ENCODE measurements around the gene RHEX.

RHEX gene

DNA sequence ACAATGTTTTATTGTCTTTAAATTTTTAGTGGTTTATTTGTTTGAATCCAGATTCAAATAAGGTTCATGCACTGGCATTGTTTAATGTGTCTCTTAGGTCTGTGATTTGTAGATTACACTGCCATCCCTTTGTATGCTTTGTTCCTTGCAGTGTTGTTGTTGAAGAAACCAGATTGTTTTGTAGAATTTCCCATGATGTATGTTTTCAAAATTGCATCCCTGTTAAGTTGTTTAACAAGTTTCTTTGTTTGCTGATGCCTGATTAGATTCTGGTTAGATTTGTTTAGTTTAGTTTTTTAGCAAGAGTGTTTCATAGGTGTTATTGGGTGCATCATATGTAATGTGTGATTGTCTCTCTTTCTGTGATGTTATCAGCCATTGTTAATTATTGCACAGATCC lies 69.7 kb downstream of the RHEX start:
- Histone ChIP-seq H3K4me1 (ENCODE audit: control insufficient read depth, insufficient read depth, low read length) (no peaks in the 10 kb centered on the region), H3K27ac (ENCODE audit: low read depth, low read length) (no peak overlapping the region), H3K4me3 (ENCODE audit: low read depth, low read length) (no peak overlapping the region), H3K9ac (ENCODE audit: low read depth, low read length) (no peak overlapping the region), H3K27me3 (ENCODE audit: control insufficient read depth, insufficient read depth, low read length) (peaks cover 7% of the 10 kb centered on the region; the same call in 1 of the 2 replicates), H3K9me3 (ENCODE audit: control insufficient read depth, insufficient read depth, low read length) (peaks cover 7% of the 10 kb centered on the region), H3K36me3 (ENCODE audit: control insufficient read depth, insufficient read depth, low read length) (no peaks in the 10 kb centered on the region)

DNA sequence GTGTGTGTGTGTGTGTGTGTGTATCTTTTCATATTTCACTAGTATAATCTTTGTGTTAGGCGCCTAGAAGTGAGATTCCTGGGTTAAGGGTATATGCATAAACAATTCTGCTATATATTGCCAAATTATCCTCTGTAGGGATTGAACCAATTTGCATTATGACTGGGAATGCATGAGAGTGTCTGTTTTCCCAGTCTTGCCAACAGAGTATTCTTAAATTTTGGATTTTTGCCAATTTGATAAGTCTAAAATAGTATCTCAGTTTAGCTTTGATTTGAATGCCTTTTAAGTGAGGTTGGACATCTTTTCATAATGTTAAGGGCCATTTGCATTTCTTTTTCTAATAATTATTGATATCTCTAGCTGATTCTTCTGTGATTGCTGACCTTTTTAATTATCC lies 72.4 kb downstream of the RHEX start:
- Histone ChIP-seq H3K9me3 (ENCODE audit: control insufficient read depth, insufficient read depth, low read length) (peaks cover 5% of the 10 kb centered on the region), H3K36me3 (ENCODE audit: control insufficient read depth, insufficient read depth, low read length) (no peaks in the 10 kb centered on the region), H3K4me1 (ENCODE audit: control insufficient read depth, insufficient read depth, low read length) (no peaks in the 10 kb centered on the region), H3K27me3 (ENCODE audit: control insufficient read depth, insufficient read depth, low read length) (no peaks in the 10 kb centered on the region), H3K27ac (ENCODE audit: low read depth, low read length) (no peak overlapping the region), H3K9ac (ENCODE audit: low read depth, low read length) (no peak overlapping the region), H3K4me3 (ENCODE audit: low read depth, low read length) (no peak overlapping the region)

DNA sequence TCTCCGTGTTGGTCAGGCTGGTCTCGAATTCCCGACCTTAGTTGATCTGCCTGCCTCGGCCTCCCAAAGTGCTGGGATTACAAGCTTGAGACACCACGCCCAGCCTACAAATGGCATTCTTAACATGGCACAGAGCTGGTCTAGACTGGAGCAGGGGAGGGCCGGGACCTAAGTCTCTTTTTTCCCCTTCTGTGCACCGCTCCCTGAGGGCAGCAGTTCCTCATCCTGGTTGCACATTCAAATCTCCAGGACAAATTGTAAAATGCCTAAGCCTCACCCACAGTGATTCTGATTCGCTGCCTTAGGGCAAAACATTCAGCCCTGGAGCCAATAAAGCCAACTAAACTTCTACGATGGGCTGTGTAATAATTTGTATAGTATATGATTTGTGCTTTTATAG lies 74.4 kb downstream of the RHEX start:
- Histone ChIP-seq H3K9me3 (ENCODE audit: control insufficient read depth, insufficient read depth, low read length) (no peaks in the 10 kb centered on the region), H3K9ac (ENCODE audit: low read depth, low read length) (no peak overlapping the region), H3K4me1 (ENCODE audit: control insufficient read depth, insufficient read depth, low read length) (no peaks in the 10 kb centered on the region), H3K27ac (ENCODE audit: low read depth, low read length) (no peak overlapping the region), H3K27me3 (ENCODE audit: control insufficient read depth, insufficient read depth, low read length) (no peaks in the 10 kb centered on the region), H3K36me3 (ENCODE audit: control insufficient read depth, insufficient read depth, low read length) (no peaks in the 10 kb centered on the region), H3K4me3 (ENCODE audit: low read depth, low read length) (no peak overlapping the region)

GRCh38 chr1:206128196-206128595 lies 75.2 kb downstream of the RHEX start:
- H3K36me3 ChIP-seq (ENCODE audit: control insufficient read depth, insufficient read depth, low read length): no peaks in the 10 kb centered on the region
- H3K27ac ChIP-seq (ENCODE audit: low read depth, low read length): no peak overlapping the region
- no peaks in the 10 kb centered on the region for H3K27me3 ChIP-seq (ENCODE audit: control insufficient read depth, insufficient read depth, low read length)
- H3K9ac ChIP-seq (ENCODE audit: low read depth, low read length): no peak overlapping the region
- H3K4me1 ChIP-seq (ENCODE audit: control insufficient read depth, insufficient read depth, low read length): no peaks in the 10 kb centered on the region
- H3K9me3 ChIP-seq (ENCODE audit: control insufficient read depth, insufficient read depth, low read length): no peaks in the 10 kb centered on the region
- no peak overlapping the region for H3K4me3 ChIP-seq (ENCODE audit: low read depth, low read length)

GRCh38 chr1:206131037-206131436 lies 78.1 kb downstream of the RHEX start:
- no peaks in the 10 kb centered on the region for H3K4me1 ChIP-seq (ENCODE audit: control insufficient read depth, insufficient read depth, low read length)
- H3K27ac ChIP-seq (ENCODE audit: low read depth, low read length): no peak overlapping the region
- H3K27me3 ChIP-seq (ENCODE audit: control insufficient read depth, insufficient read depth, low read length): no peaks in the 10 kb centered on the region
- H3K9me3 ChIP-seq (ENCODE audit: control insufficient read depth, insufficient read depth, low read length): no peaks in the 10 kb centered on the region
- no peak overlapping the region for H3K4me3 ChIP-seq (ENCODE audit: low read depth, low read length)
- H3K9ac ChIP-seq (ENCODE audit: low read depth, low read length): no peak overlapping the region
- no peaks in the 10 kb centered on the region for H3K36me3 ChIP-seq (ENCODE audit: control insufficient read depth, insufficient read depth, low read length)

DNA sequence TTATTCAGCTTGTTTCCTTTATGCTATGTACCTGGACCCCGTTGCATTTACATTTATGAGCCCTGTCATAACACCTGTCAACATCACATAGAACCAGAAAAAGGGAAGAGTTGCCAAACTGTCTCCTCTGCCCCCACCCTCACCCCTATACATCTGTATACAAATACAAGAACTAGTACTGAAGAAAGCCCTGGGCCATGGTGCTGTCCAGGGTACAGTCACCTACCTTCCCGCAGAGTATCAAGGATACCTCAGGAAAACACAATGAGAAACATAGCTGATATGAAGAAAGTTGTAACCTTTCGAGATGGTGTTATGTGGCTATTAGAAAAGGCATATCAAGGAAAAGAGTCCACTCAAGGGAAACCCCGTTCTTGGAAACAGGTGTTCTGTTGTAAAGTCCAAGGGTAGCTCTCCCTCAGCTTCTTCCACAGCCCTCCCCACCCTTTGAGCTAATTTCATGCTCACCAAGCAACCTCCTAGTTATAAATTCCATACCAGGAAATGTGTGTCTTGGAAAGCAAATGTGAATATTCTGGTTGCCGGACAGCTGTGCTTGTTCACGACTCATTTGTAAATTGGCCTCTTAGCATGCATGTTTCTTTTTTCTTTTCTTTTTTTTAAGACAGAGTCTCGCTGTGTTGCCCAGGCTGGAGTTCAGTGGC lies 80.9 kb downstream of the RHEX start:
- no peak overlapping the region for H3K9ac ChIP-seq (ENCODE audit: low read depth, low read length)
- H3K27ac ChIP-seq (ENCODE audit: low read depth, low read length): no peak overlapping the region
- no peaks in the 10 kb centered on the region for H3K4me1 ChIP-seq (ENCODE audit: control insufficient read depth, insufficient read depth, low read length)
- H3K4me3 ChIP-seq (ENCODE audit: low read depth, low read length): no peak overlapping the region
- H3K27me3 ChIP-seq (ENCODE audit: control insufficient read depth, insufficient read depth, low read length): no peaks in the 10 kb centered on the region; the same call in 1 of the 2 replicates
- no peaks in the 10 kb centered on the region for H3K9me3 ChIP-seq (ENCODE audit: control insufficient read depth, insufficient read depth, low read length)
- no peaks in the 10 kb centered on the region for H3K36me3 ChIP-seq (ENCODE audit: control insufficient read depth, insufficient read depth, low read length)

- H3K27ac ChIP-seq (ENCODE audit: low read depth, low read length): no peak overlapping the region
- no peaks in the 10 kb centered on the region for H3K36me3 ChIP-seq (ENCODE audit: control insufficient read depth, insufficient read depth, low read length)
- H3K9ac ChIP-seq (ENCODE audit: low read depth, low read length): no peak overlapping the region
- no peaks in the 10 kb centered on the region for H3K9me3 ChIP-seq (ENCODE audit: control insufficient read depth, insufficient read depth, low read length)
- no peaks in the 10 kb centered on the region for H3K4me1 ChIP-seq (ENCODE audit: control insufficient read depth, insufficient read depth, low read length)
- no peaks in the 10 kb centered on the region; the same call in 1 of the 2 replicates for H3K27me3 ChIP-seq (ENCODE audit: control insufficient read depth, insufficient read depth, low read length)
- no peak overlapping the region for H3K4me3 ChIP-seq (ENCODE audit: low read depth, low read length)
These were observed 82.3 kb downstream of the RHEX start for GRCh38 chr1:206135248-206135647.

- Histone ChIP-seq H3K36me3 (ENCODE audit: control insufficient read depth, insufficient read depth, low read length) (no peaks in the 10 kb centered on the region), H3K27ac (ENCODE audit: low read depth, low read length) (no peak overlapping the region), H3K9ac (ENCODE audit: low read depth, low read length) (no peak overlapping the region), H3K4me1 (ENCODE audit: control insufficient read depth, insufficient read depth, low read length) (no peaks in the 10 kb centered on the region), H3K27me3 (ENCODE audit: control insufficient read depth, insufficient read depth, low read length) (no peaks in the 10 kb centered on the region; the same call in 1 of the 2 replicates), H3K4me3 (ENCODE audit: low read depth, low read length) (no peak overlapping the region), H3K9me3 (ENCODE audit: control insufficient read depth, insufficient read depth, low read length) (no peaks in the 10 kb centered on the region)
These were observed 83.3 kb downstream of the RHEX start for GRCh38 chr1:206136241-206136640.

GRCh38 chr1:206142011-206142410 lies 89.0 kb downstream of the RHEX start:
- no peak overlapping the region for H3K9ac ChIP-seq (ENCODE audit: low read depth, low read length)
- no peaks in the 10 kb centered on the region for H3K9me3 ChIP-seq (ENCODE audit: control insufficient read depth, insufficient read depth, low read length)
- no peak overlapping the region for H3K27ac ChIP-seq (ENCODE audit: low read depth, low read length)
- no peak overlapping the region for H3K4me3 ChIP-seq (ENCODE audit: low read depth, low read length)
- no peaks in the 10 kb centered on the region for H3K27me3 ChIP-seq (ENCODE audit: control insufficient read depth, insufficient read depth, low read length)
- H3K4me1 ChIP-seq (ENCODE audit: control insufficient read depth, insufficient read depth, low read length): no peaks in the 10 kb centered on the region
- H3K36me3 ChIP-seq (ENCODE audit: control insufficient read depth, insufficient read depth, low read length): no peaks in the 10 kb centered on the region

DNA sequence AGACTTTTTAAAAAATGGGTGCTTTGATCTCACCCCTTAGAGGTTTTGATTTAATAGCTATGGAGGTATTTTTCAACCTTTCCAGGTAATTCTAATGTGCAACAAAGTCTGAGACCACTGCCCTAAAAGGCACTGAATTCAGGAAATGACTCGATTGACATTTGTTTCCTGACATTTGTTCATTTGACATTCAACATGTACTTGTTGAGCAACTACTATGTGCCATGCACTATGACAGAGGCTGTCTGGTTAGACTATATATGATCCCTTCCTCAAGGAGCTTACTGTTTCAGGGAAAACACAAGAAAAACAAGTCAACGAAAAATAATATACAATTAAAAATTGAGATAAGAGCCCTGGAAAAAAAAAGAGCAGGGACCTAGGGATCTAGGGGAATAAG lies 89.8 kb downstream of the RHEX start:
- Histone ChIP-seq H3K27ac (ENCODE audit: low read depth, low read length) (no peak overlapping the region), H3K4me3 (ENCODE audit: low read depth, low read length) (no peak overlapping the region), H3K9me3 (ENCODE audit: control insufficient read depth, insufficient read depth, low read length) (no peaks in the 10 kb centered on the region), H3K9ac (ENCODE audit: low read depth, low read length) (no peak overlapping the region), H3K27me3 (ENCODE audit: control insufficient read depth, insufficient read depth, low read length) (no peaks in the 10 kb centered on the region), H3K36me3 (ENCODE audit: control insufficient read depth, insufficient read depth, low read length) (no peaks in the 10 kb centered on the region), H3K4me1 (ENCODE audit: control insufficient read depth, insufficient read depth, low read length) (no peaks in the 10 kb centered on the region)

DNA sequence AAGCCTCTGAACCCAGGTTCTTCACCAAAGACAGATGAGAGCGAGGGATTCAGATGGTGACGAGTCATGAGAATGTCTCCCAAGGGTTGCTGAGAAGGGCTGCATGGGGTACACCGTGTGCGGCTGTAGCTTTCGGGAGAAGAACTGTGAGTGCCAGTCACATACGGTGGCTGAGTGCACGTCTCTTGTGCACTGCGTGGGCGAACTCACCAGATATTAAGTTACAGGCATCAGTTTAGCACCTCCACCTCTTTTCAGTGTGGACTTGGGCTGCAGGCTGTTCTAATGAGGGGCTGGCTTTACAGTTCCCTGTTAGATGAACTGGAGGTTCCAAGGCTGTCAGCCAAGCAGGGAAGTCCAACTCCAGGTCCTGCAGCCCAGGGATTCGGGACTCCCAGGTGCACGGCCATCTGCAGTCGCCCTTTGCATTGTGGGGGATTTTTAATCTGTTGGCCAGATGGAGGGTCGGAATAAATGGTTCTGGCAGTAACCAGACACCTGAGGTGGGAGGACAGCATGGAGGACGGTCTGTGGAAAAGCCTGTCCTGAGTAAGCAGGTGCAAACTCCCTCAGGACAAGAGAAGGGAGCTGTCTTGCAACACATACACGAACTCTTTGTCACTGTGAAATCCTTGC lies 90.7 kb downstream of the RHEX start:
- H3K9ac ChIP-seq (ENCODE audit: low read depth, low read length): no peak overlapping the region
- no peaks in the 10 kb centered on the region for H3K27me3 ChIP-seq (ENCODE audit: control insufficient read depth, insufficient read depth, low read length)

More for the DNA sequence above, 90.7 kb downstream of the RHEX start:
- no peak overlapping the region for H3K4me3 ChIP-seq (ENCODE audit: low read depth, low read length)
- no peaks in the 10 kb centered on the region for H3K4me1 ChIP-seq (ENCODE audit: control insufficient read depth, insufficient read depth, low read length)
- no peak overlapping the region for H3K27ac ChIP-seq (ENCODE audit: low read depth, low read length)
- no peaks in the 10 kb centered on the region for H3K36me3 ChIP-seq (ENCODE audit: control insufficient read depth, insufficient read depth, low read length)
- no peaks in the 10 kb centered on the region for H3K9me3 ChIP-seq (ENCODE audit: control insufficient read depth, insufficient read depth, low read length)

All from HUES48 (cell line).